Gastrocnemius medialis (tissue), 4 donors: ENCODE data around the gene EMC6.

ENCODE experiments used
- POLR2A ChIP-seq, 2 donors: fragments of 450-650 bp; IDR thresholded peaks; one replicate each; pipeline ENCODE4 v1.6.1; 2017; ENCODE audit warnings: antibody characterized with exemption in 2 of 2, mild to moderate bottlenecking in 2 of 2, moderate library complexity in 2 of 2
- TF ChIP-seq, protein P1 (sequence below), 5 experiments: fragments of 450-650 bp in 3 of 5; fragments of 200-600 bp in 2 of 5; sonication (generic) in 2 of 5; IDR thresholded peaks in 4 of 5; conservative IDR thresholded peaks in 1 of 5; 1 replicate in 4 of 5; 2 replicates in 1 of 5; pipeline ENCODE4 v1.5.1; 2016 to 2019; ENCODE audit warnings: antibody characterized with exemption in 5 of 5, mild to moderate bottlenecking in 3 of 5, moderate library complexity in 3 of 5

DNA sequence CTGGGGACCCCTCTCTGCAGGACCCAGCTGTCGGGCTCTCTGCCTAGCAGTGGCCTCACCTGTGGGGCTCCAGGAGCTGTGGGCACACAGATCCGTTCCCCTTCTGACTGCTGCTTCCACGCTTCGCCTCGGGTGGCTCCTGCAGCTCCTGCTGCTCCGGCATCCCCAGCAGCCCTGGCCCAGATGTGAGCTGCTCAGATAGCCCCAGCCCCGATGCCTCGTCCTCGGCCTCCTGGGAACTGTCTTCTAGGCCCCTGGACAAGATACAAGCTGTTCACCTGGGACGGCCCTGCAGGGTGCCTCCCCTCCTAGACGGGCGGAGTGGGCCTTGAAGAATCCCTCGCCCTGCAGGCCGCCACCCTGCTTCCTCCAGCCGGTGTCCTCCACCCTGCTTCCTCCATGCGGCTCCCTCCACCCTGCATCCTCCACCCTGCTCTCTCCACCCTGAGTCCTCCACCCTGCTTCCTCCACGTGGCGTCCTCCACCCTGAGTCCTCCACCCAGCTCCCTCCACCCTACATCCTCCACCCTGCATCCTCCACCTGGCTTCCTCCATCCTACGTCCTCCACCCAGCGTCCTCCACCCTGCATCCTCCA, 11.0 kb downstream of the EMC6 start:
- TF ChIP-seq POLR2A (IDR thresholded peaks at IDR 0.05) = no peak
- TF ChIP-seq, protein P1, sequence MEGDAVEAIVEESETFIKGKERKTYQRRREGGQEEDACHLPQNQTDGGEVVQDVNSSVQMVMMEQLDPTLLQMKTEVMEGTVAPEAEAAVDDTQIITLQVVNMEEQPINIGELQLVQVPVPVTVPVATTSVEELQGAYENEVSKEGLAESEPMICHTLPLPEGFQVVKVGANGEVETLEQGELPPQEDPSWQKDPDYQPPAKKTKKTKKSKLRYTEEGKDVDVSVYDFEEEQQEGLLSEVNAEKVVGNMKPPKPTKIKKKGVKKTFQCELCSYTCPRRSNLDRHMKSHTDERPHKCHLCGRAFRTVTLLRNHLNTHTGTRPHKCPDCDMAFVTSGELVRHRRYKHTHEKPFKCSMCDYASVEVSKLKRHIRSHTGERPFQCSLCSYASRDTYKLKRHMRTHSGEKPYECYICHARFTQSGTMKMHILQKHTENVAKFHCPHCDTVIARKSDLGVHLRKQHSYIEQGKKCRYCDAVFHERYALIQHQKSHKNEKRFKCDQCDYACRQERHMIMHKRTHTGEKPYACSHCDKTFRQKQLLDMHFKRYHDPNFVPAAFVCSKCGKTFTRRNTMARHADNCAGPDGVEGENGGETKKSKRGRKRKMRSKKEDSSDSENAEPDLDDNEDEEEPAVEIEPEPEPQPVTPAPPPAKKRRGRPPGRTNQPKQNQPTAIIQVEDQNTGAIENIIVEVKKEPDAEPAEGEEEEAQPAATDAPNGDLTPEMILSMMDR (IDR thresholded peaks at IDR 0.05 in 4 of 5, conservative IDR thresholded peaks at IDR 0.05 in 1 of 5) = no peak
